ENCODE results near the gene TEAD2.

- TF ChIP-seq CTCF (IDR thresholded peaks at IDR 0.05 in 8 of 11, conservative IDR thresholded peaks at IDR 0.05 in 3 of 11) (no peak), POLR2A (IDR thresholded peaks at IDR 0.05) (no peak)
These were observed 6.6 kb upstream of the TEAD2 start for GRCh38 chr19:49368711-49369358.
